GM23248 (cell line): ENCODE data around the gene AP3B1.

Experiments used
- EZH2 ChIP-seq: fragments of 200-600 bp; sonication (generic); IDR thresholded peaks from 2 replicates; pipeline ENCODE4 v1.6.1; 2018; ENCODE audit warnings: antibody characterized with exemption, mild to moderate bottlenecking; ENCODE audit not compliant: insufficient read depth, poor library complexity, severe bottlenecking
- EZH2phosphoT487 ChIP-seq: fragments of 200-600 bp; sonication (generic); IDR thresholded peaks from 2 replicates; pipeline ENCODE4 v1.6.1; 2018; ENCODE audit warnings: antibody characterized with exemption, moderate library complexity, mild to moderate bottlenecking, low read depth; ENCODE audit not compliant: insufficient read depth

DNA sequence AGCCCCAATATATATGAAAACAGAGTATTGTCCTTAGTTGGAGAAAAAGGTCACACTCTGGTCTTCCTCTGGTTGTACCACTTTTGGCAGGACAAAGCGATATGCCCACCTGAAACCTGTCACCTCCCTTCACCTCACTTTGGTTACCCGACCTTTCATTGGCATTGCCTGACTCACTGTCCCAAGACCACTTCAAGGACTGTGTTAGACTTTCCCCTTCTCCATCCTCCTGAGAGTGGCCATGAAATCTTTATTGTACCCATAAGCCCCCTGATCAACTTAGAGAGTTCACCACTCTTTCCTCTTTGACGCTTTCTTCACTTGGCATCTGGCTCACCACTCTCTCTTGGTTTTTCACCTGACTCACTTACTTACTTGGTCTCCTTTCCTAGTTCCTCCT lies 32.4 kb upstream of the AP3B1 start:
- TF ChIP-seq EZH2 (no peak), EZH2phosphoT487 (no peak)
